Activated naive CD8-positive, alpha-beta T cell treated with anti-CD3 and anti-CD28 coated beads, Interleukin-2, amount 10 ng/mL, durations not matched to agents 7 days and 5 days (primary cell): ENCODE measurements around the gene DPM2. TPM values are rescaled to one million over a fixed set of nuclear protein-coding genes. Genes with fewer than 3 reads are reported as not detected.

ENCODE experiments used
- ATAC-seq: fragments of 150-1000 bp; cut with Tn5 transposase; one replicate; pipeline ENCODE4 v1.10.0; 2021; ENCODE audit warnings: low read depth, moderate library complexity
- POLR2A ChIA-PET: fragments of 350-600 bp; sonication (Branson Sonifier 250); formaldehyde crosslinking; loops from one replicate; lab custom pipeline; 2021; ENCODE audit warnings: antibody characterized with exemption; lab: Charles Lee
- DNase-seq: peaks from one replicate; pipeline ENCODE4 v3.0.0; 2021
- H3K27ac Mint-ChIP-seq: one replicate; pipeline ENCODE4 v1.8.0; 2022; ENCODE audit warnings: mild to moderate bottlenecking, mixed read lengths
- H3K27me3 Mint-ChIP-seq: one replicate; pipeline ENCODE4 v1.8.0; 2022; ENCODE audit warnings: mild to moderate bottlenecking, moderate library complexity, mixed read lengths
- H3K36me3 Mint-ChIP-seq: one replicate; pipeline ENCODE4 v1.8.0; 2021; ENCODE audit warnings: mild to moderate bottlenecking, mixed read lengths
- H3K4me1 Mint-ChIP-seq: one replicate; pipeline ENCODE4 v1.8.0; 2021; ENCODE audit warnings: mixed read lengths
- H3K4me3 Mint-ChIP-seq: one replicate; pipeline ENCODE4 v1.8.0; 2022; ENCODE audit warnings: mild to moderate bottlenecking, moderate library complexity, mixed read lengths
- H3K9me3 Mint-ChIP-seq: one replicate; pipeline ENCODE4 v1.8.0; 2021; ENCODE audit warnings: mixed read lengths
- total RNA-seq, 2 experiments: library from RNA; stranded (reverse); gene quantifications; one replicate each; pipeline ENCODE4 v1.2.3, GENCODE V29; 2021

The DPM2 gene
- total RNA-seq, 2 experiments from 2014 or later: 49.2 to 54.2 TPM

DNA sequence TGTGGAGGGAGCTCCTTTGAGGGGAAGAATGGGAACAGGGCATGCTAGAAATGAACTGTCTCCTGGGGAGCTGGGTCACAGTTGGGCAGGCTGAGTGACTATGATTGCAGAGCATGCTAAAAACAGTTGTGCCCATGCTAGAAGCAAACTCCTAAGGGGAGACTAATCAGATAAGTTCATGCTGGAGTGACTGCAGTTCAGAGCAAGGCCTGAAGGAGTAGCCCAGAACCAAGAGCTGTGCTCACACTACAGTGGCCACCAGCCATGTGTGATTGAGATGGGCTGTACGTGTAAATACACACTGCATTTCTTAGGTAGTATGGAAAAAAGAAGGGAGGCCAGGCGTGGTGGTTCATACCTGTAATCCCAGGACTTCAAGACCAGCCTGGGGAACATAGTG lies 49.9 kb downstream of the DPM2 start:
- POLR2A ChIA-PET: interaction anchor here (0.8 kb wide), 1 partner anchor 17 kb away, joined by 3 read pairs; no protein-coding TSS in a partner anchor
- ATAC-seq: no peak
- Mint-ChIP-seq H3K4me3 (no peak overlapping the region), H3K9me3 (no peaks in the 10 kb centered on the region), H3K36me3 (peaks cover 27% of the 10 kb centered on the region), H3K27ac (no peak overlapping the region), H3K27me3 (no peaks in the 10 kb centered on the region), H3K4me1 (peaks cover 15% of the 10 kb centered on the region)
- no peak for DNase-seq

DNA sequence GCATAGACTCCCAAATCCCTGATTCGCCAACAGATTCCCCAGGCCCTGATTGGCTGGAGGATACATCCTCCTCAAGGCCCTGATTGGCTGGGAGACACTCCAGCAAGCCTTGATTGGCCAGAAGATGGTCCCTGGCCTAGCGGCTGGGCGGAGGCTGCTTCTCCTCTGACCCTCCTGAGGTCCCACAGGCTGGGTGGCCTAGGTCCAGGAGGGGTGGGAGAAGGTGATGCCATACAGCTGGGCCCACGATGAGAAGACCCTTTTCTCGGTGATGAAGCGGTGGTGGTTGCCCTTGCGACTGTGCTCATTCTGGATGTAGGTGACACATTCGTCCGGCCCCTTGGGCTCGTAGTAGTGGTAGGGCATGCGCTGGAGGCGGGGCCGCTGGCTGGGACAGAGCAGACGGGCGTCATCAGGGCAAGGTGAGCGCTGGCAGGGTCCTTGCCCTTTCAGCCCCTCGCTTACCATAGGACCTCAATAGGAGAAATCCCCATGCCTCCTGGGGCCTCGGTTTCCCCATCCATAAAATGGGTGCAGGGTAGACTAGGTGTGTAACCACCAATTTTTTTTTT lies 51.2 kb downstream of the DPM2 start:
- Mint-ChIP-seq H3K36me3 (peaks cover 18% of the 10 kb centered on the region), H3K27me3 (no peaks in the 10 kb centered on the region), H3K4me1 (peaks cover 14% of the 10 kb centered on the region), H3K9me3 (no peaks in the 10 kb centered on the region), H3K27ac (peak overlapping the region; percentile 67), H3K4me3 (no peak overlapping the region)
- ATAC-seq (no peak), DNase-seq (no peak)
- POLR2A ChIA-PET: interaction anchor here (0.6 to 2.6 kb wide), 2 partner anchors 30 to 167 kb away, joined by 3 to 9 read pairs; partner anchors contain the start of gene ST6GALNAC4

DNA sequence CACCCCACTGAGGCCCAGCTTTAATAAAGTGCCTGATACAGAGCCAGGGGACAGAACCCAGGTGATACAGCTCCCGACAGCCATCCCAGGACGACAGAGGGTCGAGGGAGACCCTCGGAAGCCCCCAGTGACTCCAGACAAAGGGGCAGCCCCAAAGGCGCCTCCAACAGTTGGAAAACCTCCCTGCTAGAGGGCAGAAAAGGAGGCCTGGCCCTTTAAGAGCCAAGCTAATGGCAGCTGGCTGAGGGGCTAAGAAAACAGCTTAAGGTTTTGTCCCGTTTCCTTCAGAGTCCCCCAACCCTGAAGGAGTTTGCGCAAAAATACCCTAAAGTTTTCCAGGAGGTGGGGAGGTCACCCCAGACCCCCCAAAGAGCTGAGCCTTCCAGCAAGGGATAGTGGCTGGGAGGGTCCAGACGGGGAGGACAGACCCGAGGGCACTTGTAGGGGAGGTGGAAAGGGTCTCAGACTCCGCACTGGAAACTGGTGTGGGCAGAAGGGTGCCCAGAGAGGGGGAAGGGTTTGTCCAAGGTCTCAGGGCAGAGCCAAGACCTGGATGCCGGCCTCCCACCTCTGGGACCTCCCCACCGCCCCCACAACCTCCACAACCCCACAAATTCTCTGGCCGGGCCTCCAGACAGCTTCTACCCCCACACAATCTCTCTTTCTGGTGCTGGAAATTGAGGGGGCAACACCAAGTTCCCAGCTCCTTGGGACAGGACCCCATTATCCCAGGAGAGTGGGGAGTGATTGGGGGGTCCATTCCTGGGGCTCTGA lies 52.0 kb downstream of the DPM2 start:
- DNase-seq: no peak
- peaks cover 13% of the 10 kb centered on the region for H3K36me3 Mint-ChIP-seq
- no peak for ATAC-seq
- peaks cover 12% of the 10 kb centered on the region for H3K4me1 Mint-ChIP-seq
- H3K27me3 Mint-ChIP-seq: no peaks in the 10 kb centered on the region
- H3K9me3 Mint-ChIP-seq: no peaks in the 10 kb centered on the region
- POLR2A ChIA-PET: interaction anchor here (0.6 to 2.6 kb wide), 5 partner anchors 18 to 167 kb away, joined by 3 to 9 read pairs (median 4); partner anchors contain the start of gene ST6GALNAC4
- H3K4me3 Mint-ChIP-seq: no peak overlapping the region
- no peak overlapping the region for H3K27ac Mint-ChIP-seq

Other genes starting within 250 kb of the DPM2 start
- gene CFAP157, start 230.9 kb downstream of the DPM2 start, total RNA-seq: under 1 TPM in 1 of 2 experiments, not detected in 1; 0.23 TPM
- 10 to 100 TPM in 1 of 2 experiments, 1 to 10 TPM in 1; 9.9 to 13.1 TPM for gene PTRH1, start 222.2 kb downstream of the DPM2 start, total RNA-seq
- 1 to 10 TPM; 4.4 to 5.3 TPM for gene TTC16, start 221.8 kb downstream of the DPM2 start, total RNA-seq
- 10 to 100 TPM; 21.7 to 24.4 TPM for gene TOR2A, start 202.6 kb downstream of the DPM2 start, total RNA-seq
- gene SH2D3C, start 159.2 kb downstream of the DPM2 start, total RNA-seq: 10 to 100 TPM; 64.6 to 67.1 TPM
- 100 to 1,000 TPM; 134 to 136 TPM for gene CDK9, start 151.8 kb downstream of the DPM2 start, total RNA-seq
- 100 to 1,000 TPM; 108 to 109 TPM for gene FPGS, start 135.0 kb downstream of the DPM2 start, total RNA-seq
- 10 to 100 TPM; 19.7 to 20.1 TPM for gene ENG, start 83.2 kb downstream of the DPM2 start, total RNA-seq
- 10 to 100 TPM; 46.8 to 54.6 TPM for gene AK1, start 60.2 kb downstream of the DPM2 start, total RNA-seq
- gene ST6GALNAC6, start 38.3 kb downstream of the DPM2 start, total RNA-seq: 100 to 1,000 TPM; 105 to 112 TPM
- 10 to 100 TPM; 51.1 to 59.5 TPM for gene ST6GALNAC4, start 20.8 kb downstream of the DPM2 start, total RNA-seq
- gene PIP5KL1, start 7.1 kb downstream of the DPM2 start, total RNA-seq: 1 to 10 TPM; 1.5 to 1.9 TPM
- 100 to 1,000 TPM; 329 to 366 TPM for gene EEIG1, start 43.1 kb upstream of the DPM2 start, total RNA-seq
- gene NAIF1, start 129.5 kb upstream of the DPM2 start, total RNA-seq: 10 to 100 TPM; 11.8 to 13.2 TPM
- gene SLC25A25, start 130.4 kb upstream of the DPM2 start, total RNA-seq: 10 to 100 TPM; 21.2 to 21.8 TPM
- gene PTGES2, start 189.9 kb upstream of the DPM2 start, total RNA-seq: 10 to 100 TPM; 51.8 to 53.2 TPM
- not detected for gene LCN2, start 211.6 kb upstream of the DPM2 start, total RNA-seq
- gene BBLN, start 222.4 kb upstream of the DPM2 start, total RNA-seq: 10 to 100 TPM; 77.6 to 90.9 TPM